Brain microvascular endothelial cell (primary cell): ENCODE data around the gene PAF1.

Experiments
- DNase-seq: peaks from one replicate; pipeline ENCODE4 v3.0.0-alpha.2; 2020
- H3K27ac ChIP-seq: fragments of 250-450 bp; sonication (Bioruptor Pico); 2 replicates; pipeline ENCODE4 v1.5.1; 2020; ENCODE audit warnings: mild to moderate bottlenecking, moderate library complexity
- H3K27me3 ChIP-seq: fragments of 250-450 bp; sonication (Bioruptor Pico); replicated peaks from 2 replicates; pipeline ENCODE4 v1.5.1; 2020; ENCODE audit warnings: mild to moderate bottlenecking
- H3K36me3 ChIP-seq: fragments of 250-450 bp; sonication (Bioruptor Pico); replicated peaks from 2 replicates; pipeline ENCODE4 v1.5.1; 2020; ENCODE audit warnings: mild to moderate bottlenecking
- H3K4me3 ChIP-seq: 2 replicates; pipeline ENCODE4 v1.5.1; 2011; ENCODE audit warnings: low read depth, mild to moderate bottlenecking, control low read depth, low read length, moderate library complexity
- in situ Hi-C: cut with HindIII; loops from 2 replicates; pipeline ENCODE4 v1.10.0; 2017; ENCODE audit warnings: low sequenced_read_pairs, low pct_ligation_motif_present
- TF ChIP-seq, protein P1 (sequence below): IDR thresholded peaks from 2 replicates; pipeline ENCODE4 v1.5.1; 2011; ENCODE audit warnings: low read depth, mild to moderate bottlenecking, moderate library complexity, low read length, control low read depth, inconsistent platforms; ENCODE audit errors: missing control alignments

PAF1 gene

DNA sequence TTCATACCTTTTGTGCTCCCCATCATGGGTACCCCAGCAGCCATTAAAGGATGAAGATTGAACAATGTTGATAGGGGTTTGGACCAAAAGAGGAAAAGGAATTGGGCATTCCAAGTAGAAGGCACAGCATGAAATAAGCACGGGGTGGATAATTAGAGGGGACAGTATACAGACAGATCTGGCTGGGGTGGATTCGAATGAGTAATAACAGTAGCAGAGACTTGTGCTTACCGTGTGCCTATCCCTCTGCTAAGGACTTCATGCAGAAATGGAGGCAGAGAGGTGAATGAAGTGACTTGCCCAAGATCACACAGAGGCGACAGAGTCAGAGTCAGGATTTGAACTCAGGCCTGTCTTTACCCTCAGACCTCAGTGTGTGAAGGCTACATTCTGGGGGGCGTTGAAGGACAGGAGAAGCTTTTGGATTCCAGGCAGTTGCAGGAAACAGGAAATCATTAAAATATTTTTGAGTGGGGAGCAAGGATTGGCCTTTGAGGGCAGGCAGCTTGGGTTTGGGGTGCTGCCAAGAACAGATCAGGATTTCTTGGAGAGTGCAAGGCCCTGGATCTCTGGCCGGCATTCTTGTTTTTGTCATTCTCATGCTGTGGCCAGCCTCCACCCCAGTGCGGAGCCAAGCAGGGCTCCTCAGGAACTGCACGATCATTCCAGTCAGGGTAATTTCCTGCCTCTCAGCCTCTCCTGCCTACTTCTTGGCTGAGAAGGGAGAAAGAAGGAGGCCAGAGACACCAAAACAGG, 18.7 kb downstream of the PAF1 start:
- no peak overlapping the region for H3K4me3 ChIP-seq
- peak overlapping the region; percentile 83 for H3K27ac ChIP-seq
- H3K27me3 ChIP-seq = no peaks in the 10 kb centered on the region
- peaks cover 38% of the 10 kb centered on the region for H3K36me3 ChIP-seq
- in situ Hi-C loops = no loop called here
- DNase-seq = peak; percentile 75
- TF ChIP-seq, protein P1, sequence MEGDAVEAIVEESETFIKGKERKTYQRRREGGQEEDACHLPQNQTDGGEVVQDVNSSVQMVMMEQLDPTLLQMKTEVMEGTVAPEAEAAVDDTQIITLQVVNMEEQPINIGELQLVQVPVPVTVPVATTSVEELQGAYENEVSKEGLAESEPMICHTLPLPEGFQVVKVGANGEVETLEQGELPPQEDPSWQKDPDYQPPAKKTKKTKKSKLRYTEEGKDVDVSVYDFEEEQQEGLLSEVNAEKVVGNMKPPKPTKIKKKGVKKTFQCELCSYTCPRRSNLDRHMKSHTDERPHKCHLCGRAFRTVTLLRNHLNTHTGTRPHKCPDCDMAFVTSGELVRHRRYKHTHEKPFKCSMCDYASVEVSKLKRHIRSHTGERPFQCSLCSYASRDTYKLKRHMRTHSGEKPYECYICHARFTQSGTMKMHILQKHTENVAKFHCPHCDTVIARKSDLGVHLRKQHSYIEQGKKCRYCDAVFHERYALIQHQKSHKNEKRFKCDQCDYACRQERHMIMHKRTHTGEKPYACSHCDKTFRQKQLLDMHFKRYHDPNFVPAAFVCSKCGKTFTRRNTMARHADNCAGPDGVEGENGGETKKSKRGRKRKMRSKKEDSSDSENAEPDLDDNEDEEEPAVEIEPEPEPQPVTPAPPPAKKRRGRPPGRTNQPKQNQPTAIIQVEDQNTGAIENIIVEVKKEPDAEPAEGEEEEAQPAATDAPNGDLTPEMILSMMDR = no peak

DNA sequence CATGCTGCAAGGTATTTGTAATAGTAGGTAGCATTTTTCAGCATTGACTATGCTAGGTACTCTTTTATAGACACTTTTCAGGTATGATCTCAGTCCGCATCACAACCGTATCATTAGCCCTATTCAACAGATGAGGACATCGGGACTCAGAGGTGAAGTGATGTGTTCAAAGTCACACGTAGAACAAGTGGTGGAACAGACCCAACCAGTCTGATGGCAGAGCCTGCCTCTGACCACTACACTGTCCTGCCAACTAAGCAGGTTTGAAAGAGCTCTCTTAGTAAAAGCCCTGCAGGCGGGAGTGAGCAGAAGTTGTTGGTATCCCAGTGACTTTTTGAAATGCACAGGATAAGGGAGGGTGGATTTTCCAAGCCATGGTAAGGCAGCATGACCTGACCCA, 20.2 kb downstream of the PAF1 start:
- H3K36me3 ChIP-seq = peaks cover 24% of the 10 kb centered on the region

DNA sequence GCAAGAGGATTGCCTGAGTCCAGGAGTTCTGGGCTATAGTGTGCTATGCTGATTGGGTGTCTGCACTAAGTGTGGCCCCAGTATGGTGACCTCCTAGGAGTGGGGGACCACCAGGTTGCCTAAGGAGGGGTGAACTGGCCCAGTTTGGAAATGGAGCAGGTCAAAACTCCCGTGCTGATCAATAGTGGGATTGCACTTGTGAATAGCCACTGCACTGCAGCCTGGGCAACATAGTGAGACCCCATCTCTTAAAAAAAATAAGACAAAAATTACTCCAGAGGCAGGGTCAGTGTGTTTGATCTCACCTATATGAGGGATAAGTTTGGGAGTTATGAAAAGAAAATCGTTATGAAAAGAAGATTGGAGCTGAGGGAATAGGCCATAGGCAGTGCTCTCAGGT, 21.7 kb downstream of the PAF1 start:
- H3K27me3 ChIP-seq = no peaks in the 10 kb centered on the region
- TF ChIP-seq, protein P1 = no peak
- H3K27ac ChIP-seq = no peak overlapping the region
- H3K4me3 ChIP-seq = no peak overlapping the region
- in situ Hi-C loops = no loop called here
- H3K36me3 ChIP-seq = peaks cover 19% of the 10 kb centered on the region
- DNase-seq = no peak

More for the DNA sequence above, 20.2 kb downstream of the PAF1 start:
- TF ChIP-seq, protein P1 = no peak
- in situ Hi-C loops = no loop called here
- Histone ChIP-seq H3K27ac (no peak overlapping the region), H3K4me3 (no peak overlapping the region), H3K27me3 (no peaks in the 10 kb centered on the region)
- no peak for DNase-seq

DNA sequence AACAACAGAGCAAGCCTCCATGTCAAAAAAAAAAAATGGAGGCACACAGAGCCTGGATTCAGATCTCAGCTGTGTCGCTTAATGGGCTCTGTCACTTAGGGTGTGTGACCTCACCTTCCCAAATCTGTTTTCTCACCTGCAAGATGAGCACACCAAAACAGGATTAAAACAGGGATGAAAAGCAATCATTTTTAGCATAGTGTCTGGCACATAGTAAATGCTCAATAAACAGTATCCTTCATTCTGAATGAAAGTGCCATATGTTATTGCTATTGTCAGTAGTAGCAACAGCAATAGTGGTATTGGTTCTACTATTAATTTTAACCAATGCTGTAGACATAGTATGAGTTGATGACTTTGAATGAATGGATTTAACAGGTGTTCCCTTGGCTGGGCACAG, 25.4 kb downstream of the PAF1 start:
- Histone ChIP-seq H3K27ac (no peak overlapping the region), H3K4me3 (no peak overlapping the region), H3K27me3 (no peaks in the 10 kb centered on the region), H3K36me3 (peaks cover 22% of the 10 kb centered on the region)
- no peak for DNase-seq
- TF ChIP-seq, protein P1 = no peak
- in situ Hi-C loops = no loop called here

DNA sequence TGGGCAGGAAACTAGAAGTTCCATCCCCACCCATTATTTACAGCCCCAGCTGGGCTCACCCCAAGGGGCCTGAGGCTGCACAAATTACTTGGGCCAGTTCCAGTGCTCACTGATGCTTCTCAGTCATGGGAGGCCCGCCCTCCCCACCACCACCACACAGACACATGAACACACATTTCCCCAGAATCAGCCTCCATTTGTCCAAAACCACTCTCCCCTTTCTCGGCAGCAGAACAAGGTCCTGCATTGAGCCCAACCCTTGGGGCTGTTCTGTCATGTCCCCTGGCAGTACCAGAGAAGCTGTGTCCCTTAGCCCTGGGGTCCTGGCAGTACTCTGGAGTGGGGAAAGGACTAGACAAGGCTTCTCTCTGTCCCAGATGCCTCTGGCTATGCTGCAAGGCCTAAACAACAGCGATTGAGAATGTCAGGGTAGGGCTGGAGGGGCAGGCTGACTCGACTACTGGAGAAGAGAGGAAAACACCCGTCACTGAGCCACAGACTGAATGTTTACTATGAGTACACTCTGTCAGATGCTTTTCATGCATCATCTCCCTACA, 26.9 kb downstream of the PAF1 start:
- DNase-seq = no peak
- H3K36me3 ChIP-seq = peaks cover 25% of the 10 kb centered on the region
- H3K27me3 ChIP-seq = no peaks in the 10 kb centered on the region
- TF ChIP-seq, protein P1 = no peak
- no peak overlapping the region for H3K4me3 ChIP-seq
- peak overlapping the region; percentile 53 for H3K27ac ChIP-seq
- in situ Hi-C loops = no loop called here
